ENCODE results near the gene KCNV2.

The KCNV2 gene

DNA sequence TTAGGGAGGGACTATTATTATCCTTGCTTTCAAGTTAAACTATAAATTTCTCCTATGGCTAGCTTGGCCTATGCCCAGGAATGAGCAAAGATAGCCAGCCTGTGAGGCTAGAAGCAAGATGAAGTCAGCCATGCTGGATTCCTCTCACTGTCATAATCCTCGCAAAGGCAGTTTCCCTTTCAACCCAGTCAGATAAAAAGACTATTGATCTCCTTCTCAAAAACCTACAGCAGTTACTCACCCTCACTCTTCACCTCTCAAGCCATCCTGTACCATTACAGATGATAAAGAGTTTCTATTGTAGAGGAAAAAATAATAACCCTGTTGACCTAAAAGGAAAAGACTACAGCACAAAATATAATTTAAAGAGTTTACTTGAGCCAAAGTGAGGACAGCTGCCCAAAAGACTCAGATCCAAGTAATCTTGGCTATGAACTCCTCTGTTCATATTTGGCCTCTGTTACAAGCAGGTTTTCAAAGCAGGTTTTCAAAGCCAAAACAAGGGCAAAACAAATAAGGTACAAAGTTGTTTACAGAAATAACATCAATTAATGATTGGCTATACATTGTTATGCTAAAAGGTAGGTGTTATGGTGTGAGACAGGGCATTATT is 41.7 kb downstream of the KCNV2 start:
- no peak for DNase-seq (ENCODE audit: low spot score)

- DNase-seq (ENCODE audit: low spot score): no peak
Measured at GRCh38 chr9:2761424-2761823, 44.1 kb downstream of the KCNV2 start.

DNA sequence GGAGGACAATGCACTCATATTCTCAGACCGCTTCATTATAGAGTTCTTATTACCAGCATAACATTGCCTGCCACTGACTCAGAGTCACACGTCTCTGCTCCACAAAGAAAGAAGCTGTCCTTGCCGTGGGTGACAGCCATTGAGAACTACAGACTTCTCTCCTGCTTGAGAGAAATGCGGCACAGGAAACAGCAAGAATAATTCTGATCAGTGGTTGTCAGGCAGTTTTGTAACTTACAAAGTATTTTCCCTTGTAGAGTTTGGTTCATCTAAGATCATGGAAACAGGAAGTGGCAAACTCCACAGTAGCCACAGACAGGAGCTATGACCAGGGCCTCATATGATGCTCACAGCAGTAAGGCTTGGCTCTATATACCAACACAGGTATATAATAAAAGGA is 47.0 kb downstream of the KCNV2 start:
- no peak for DNase-seq (ENCODE audit: low spot score)

- DNase-seq (ENCODE audit: low spot score): no peak
Measured at GRCh38 chr9:2765250-2765880, 48.1 kb downstream of the KCNV2 start.

DNA sequence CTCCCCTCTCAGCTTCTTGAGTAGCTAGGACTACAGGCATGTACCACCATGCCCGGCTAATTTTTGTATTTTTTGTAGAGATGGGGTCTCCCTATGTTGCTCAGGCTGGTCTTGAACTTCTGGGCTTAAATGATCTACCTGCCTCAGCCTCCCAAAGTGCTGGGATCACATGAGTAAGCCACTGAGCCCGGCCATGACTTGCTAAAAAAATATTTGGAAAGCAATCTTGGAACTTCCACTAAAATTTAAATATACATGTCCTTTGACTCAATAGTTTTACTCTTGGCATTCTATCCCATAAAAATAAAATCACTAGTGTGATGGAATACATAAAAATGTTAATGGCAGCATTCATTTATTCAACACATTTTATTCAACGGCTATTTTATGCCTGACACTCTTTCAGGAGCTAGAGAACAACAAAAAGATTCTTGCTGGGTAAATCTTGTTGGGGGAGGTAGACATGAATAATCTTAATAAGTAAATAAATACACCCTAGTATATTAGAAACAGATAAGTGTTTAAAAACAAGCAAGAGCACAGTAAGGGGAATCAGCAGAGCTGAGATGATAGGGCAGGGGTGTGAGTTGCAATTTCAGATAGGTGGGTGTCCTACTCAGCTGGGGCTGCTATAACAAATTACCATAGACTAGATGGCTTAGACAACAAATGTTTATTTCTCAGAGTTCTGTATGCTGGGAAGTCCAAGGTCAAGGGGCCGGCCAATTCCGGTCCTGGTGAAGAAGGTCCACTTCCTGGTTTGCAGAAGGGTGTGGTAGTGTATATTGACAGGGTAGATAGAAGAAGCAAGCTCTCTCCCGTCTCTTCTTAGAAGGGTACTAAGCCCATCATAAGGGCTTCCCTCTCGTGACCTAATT is 50.7 kb downstream of the KCNV2 start:
- no peak for DNase-seq (ENCODE audit: low spot score)

GRCh38 chr9:2771087-2771486 is 53.8 kb downstream of the KCNV2 start:
- no peak for DNase-seq (ENCODE audit: low spot score)

DNA sequence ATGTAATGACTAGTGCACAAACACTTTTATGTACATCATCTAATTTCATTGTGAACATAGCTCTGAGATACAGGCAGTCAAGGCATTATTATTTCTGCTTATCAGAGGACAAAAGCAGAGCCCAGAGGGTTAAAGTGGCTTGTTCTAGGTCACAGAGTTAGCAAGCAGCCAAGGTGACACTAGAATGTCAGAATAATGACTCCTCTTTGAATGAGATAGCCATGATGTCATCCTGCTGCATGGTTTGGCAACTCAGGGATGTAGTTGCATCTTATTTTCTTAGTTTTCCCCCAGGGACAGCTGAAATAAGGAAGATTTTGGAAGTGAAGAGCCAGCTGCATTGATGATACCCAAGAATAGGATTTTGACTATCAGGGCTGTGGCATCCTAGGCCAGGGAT is 54.4 kb downstream of the KCNV2 start:
- no peak for DNase-seq (ENCODE audit: low spot score)

DNA sequence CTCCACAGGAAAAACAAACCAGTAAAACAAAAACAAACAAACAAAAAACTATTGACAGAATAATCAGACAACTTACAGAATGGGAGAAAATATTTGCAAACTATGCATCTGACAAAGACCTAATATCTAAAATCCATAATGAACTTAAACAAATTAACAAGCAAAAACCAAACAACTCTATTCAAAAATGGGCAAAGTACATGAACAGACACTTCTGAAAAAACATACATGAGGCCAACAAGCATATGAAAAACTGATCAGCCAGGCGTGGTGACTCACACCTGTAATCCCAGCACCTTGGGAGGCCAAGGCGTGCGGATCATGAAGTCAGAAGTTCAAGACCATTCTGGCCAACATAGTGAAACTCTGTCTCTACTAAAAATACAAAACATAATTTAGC is 60.1 kb downstream of the KCNV2 start:
- DNase-seq (ENCODE audit: low spot score): no peak

DNA sequence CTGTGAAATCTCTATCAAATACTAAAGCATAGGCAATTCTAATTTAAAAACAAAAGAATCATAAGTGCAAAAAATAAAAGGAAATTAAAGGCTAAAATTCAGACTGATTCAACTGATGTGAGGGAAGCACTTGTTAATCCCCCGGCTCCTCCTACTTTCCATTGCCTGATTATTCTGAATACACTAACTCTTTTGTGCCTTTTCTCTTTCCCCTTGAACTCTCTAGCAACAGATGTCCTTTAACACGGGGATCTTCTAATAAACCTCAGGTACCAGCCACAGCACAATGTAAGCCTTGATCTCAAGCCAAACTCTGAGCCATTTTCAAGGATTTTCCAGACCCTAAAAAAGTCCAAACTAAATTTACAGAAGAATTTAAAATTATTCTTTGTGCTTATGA is 61.5 kb downstream of the KCNV2 start:
- DNase-seq (ENCODE audit: low spot score): no peak

Data from hematopoietic multipotent progenitor cell treated with erythropoietin and hydrocortisone succinate and interleukin-3 and kit ligand, for 15 days (in vitro differentiated cells).